H1 (cell line): Measurements from ENCODE around the gene PTPN5. TPM values are rescaled to one million over a fixed set of nuclear protein-coding genes. Genes with fewer than 3 reads are reported as not detected.

ENCODE experiments used
- CHD7 ChIP-seq: fragments of 300-600 bp; sonication (generic); IDR thresholded peaks from 2 replicates; pipeline ENCODE4 v1.7.1; 2012; ENCODE audit warnings: low read length, moderate library complexity, mild to moderate bottlenecking, inconsistent platforms; ENCODE audit not compliant: insufficient replicate concordance
- EP300 ChIP-seq, 2 experiments: IDR thresholded peaks; 1 replicate in 1 of 2; 2 replicates in 1 of 2; pipeline ENCODE4 v1.6.1; 2011 to 2012; ENCODE audit warnings: low read depth in 2 of 2, low read length in 2 of 2, mild to moderate bottlenecking in 2 of 2, borderline replicate concordance in 1 of 2, inconsistent platforms in 1 of 2, moderate library complexity in 1 of 2
- SP4 ChIP-seq: IDR thresholded peaks from 2 replicates; pipeline ENCODE4 v1.6.1; 2012; ENCODE audit warnings: low read length, inconsistent platforms
- polyA plus RNA-seq, 7 experiments: library from polyadenylated mRNA; depleted of rRNA in 3 of 7; stranded (reverse) in 5 of 7; unstranded in 2 of 7; fragments of >200 nt in 5 of 7; fragments of 200-250 nt in 2 of 7; gene quantifications; 1 replicate in 5 of 7; 2 replicates in 1 of 7; 4 replicates in 1 of 7; pipeline versions ENCODE4 v1.2.1 to v1.2.3, GENCODE V29; 2011 to 2013; ENCODE audit warnings: missing spikeins in 2 of 7, mixed read lengths in 2 of 7
- total RNA-seq: library from RNA; stranded (reverse); fragmentation: NEBNext Ultra II Directional; extraction: Animal tissue kit (Norgen Biotek cat#: 25700); gene quantifications from 2 replicates; pipeline ENCODE4 v1.2.1, GENCODE V29; 2021

The PTPN5 gene
- total and polyA plus RNA-seq, 2 of the 8 experiments (the other 6 are each of a cell fraction or from before 2014, with no cell fraction given) = 8.4 to 12.9 TPM

- TF ChIP-seq CHD7 (no peak), SP4 (no peak), EP300 (IDR thresholded peaks at IDR 0.05; ENCODE audit: borderline replicate concordance in 1 of 2, low read depth in 2 of 2, low read length in 2 of 2) (no peak)
Measured at GRCh38 chr11:18684267-18684666, 107.3 kb downstream of the PTPN5 start (continued).
